HG02588 (cell line): ENCODE measurements around the gene ZFPM1.
"Not testable (repeated sequence)": the region's sequence is repeated elsewhere in the genome, so short reads cannot be mapped to it uniquely, and the experiment has no call there.

Source experiments
- ATAC-seq: cut with Tn5 transposase; IDR thresholded peaks from one replicate; pipeline ENCODE4 v1.9.1; 2021; ENCODE audit warnings: mild to moderate bottlenecking, moderate library complexity; ENCODE audit not compliant: unreplicated experiment

ZFPM1 gene

GRCh38 chr16:88510091-88510994 is 57.3 kb downstream of the ZFPM1 start:
- no peak for ATAC-seq

- no peak for ATAC-seq
Measured at GRCh38 chr16:88511060-88511459, 58.0 kb downstream of the ZFPM1 start.

- ATAC-seq: no peak
Measured at GRCh38 chr16:88511906-88512305, 58.8 kb downstream of the ZFPM1 start.

- no peak for ATAC-seq
Measured at GRCh38 chr16:88512728-88513696, 59.9 kb downstream of the ZFPM1 start.

GRCh38 chr16:88514070-88514469 is 61.0 kb downstream of the ZFPM1 start:
- no peak for ATAC-seq

GRCh38 chr16:88514526-88515232 is 61.6 kb downstream of the ZFPM1 start:
- ATAC-seq: no peak

- no peak for ATAC-seq
Measured at GRCh38 chr16:88515371-88515770, 62.3 kb downstream of the ZFPM1 start.

- no peak for ATAC-seq
Measured at GRCh38 chr16:88515925-88516594, 63.0 kb downstream of the ZFPM1 start.

GRCh38 chr16:88516601-88517061 is 63.6 kb downstream of the ZFPM1 start:
- ATAC-seq: no peak

- ATAC-seq: not testable (repeated sequence)
Measured at GRCh38 chr16:88517208-88517774, 64.2 kb downstream of the ZFPM1 start.

- ATAC-seq: not testable (repeated sequence)
Measured at GRCh38 chr16:88518411-88519111, 65.5 kb downstream of the ZFPM1 start.

- ATAC-seq: no peak
Measured at GRCh38 chr16:88519240-88519639, 66.2 kb downstream of the ZFPM1 start.

- ATAC-seq: no peak
Measured at GRCh38 chr16:88519938-88520653, 67.0 kb downstream of the ZFPM1 start.

GRCh38 chr16:88521674-88522073 is 68.6 kb downstream of the ZFPM1 start:
- no peak for ATAC-seq

- ATAC-seq: no peak
Measured at GRCh38 chr16:88522276-88522949, 69.3 kb downstream of the ZFPM1 start.

- ATAC-seq: no peak
Measured at GRCh38 chr16:88523309-88524161, 70.5 kb downstream of the ZFPM1 start.

GRCh38 chr16:88524274-88524972 is 71.3 kb downstream of the ZFPM1 start:
- no peak for ATAC-seq
